HG02840 (cell line): Measurements from ENCODE around the gene PIGR.

Source experiments
- ATAC-seq: cut with Tn5 transposase; IDR thresholded peaks from one replicate; pipeline ENCODE4 v1.9.1; 2021; ENCODE audit warnings: mild to moderate bottlenecking, moderate library complexity, moderate number of reproducible peaks; ENCODE audit not compliant: unreplicated experiment, low FRiP score

Gene PIGR

GRCh38 chr1:206913766-206914537 is 32.3 kb downstream of the PIGR start:
- ATAC-seq: no peak

GRCh38 chr1:206912445-206913095 is 33.7 kb downstream of the PIGR start:
- ATAC-seq: no peak

GRCh38 chr1:206911064-206911663 is 35.1 kb downstream of the PIGR start:
- no peak for ATAC-seq

GRCh38 chr1:206909883-206910318 is 36.4 kb downstream of the PIGR start:
- ATAC-seq: no peak

GRCh38 chr1:206909161-206909882 is 36.9 kb downstream of the PIGR start:
- ATAC-seq: no peak

GRCh38 chr1:206908038-206908437 is 38.2 kb downstream of the PIGR start:
- no peak for ATAC-seq

GRCh38 chr1:206907304-206907991 is 38.8 kb downstream of the PIGR start:
- no peak for ATAC-seq

GRCh38 chr1:206905295-206906164 is 40.7 kb downstream of the PIGR start:
- no peak for ATAC-seq

GRCh38 chr1:206904423-206905142 is 41.7 kb downstream of the PIGR start:
- no peak for ATAC-seq

- ATAC-seq: no peak
These were observed 42.6 kb downstream of the PIGR start for GRCh38 chr1:206903687-206904086.

- ATAC-seq: no peak
These were observed 43.6 kb downstream of the PIGR start for GRCh38 chr1:206902702-206903101.

- ATAC-seq: no peak
These were observed 44.3 kb downstream of the PIGR start for GRCh38 chr1:206901944-206902343.

GRCh38 chr1:206900149-206900548 is 46.1 kb downstream of the PIGR start:
- no peak for ATAC-seq

GRCh38 chr1:206899717-206900116 is 46.5 kb downstream of the PIGR start:
- no peak for ATAC-seq

GRCh38 chr1:206898915-206899431 is 47.3 kb downstream of the PIGR start:
- ATAC-seq: no peak

- ATAC-seq: no peak
These were observed 48.0 kb downstream of the PIGR start for GRCh38 chr1:206898089-206898914.

- no peak for ATAC-seq
These were observed 49.1 kb downstream of the PIGR start, which contains the start of gene IL24 for GRCh38 chr1:206897175-206897574. TSS of gene IL24 (plus strand) at chr1:206897443. CDS start at chr1:206897833, 390 bp downstream.

GRCh38 chr1:206896261-206896660 is 50.0 kb downstream of the PIGR start:
- ATAC-seq: no peak
